Neural cell (in vitro differentiated cells): ENCODE data around the gene PRR4. TPM values are rescaled to one million over a fixed set of nuclear protein-coding genes. Genes with fewer than 3 reads are reported as not detected.

Experiments used
- H2AFZ ChIP-seq: fragments of 200-600, 300-800 bp; sonication (generic), shearing (Covaris generic); 2 replicates; pipeline ENCODE4 v1.6.0; 2014; ENCODE audit warnings: low read depth, mild to moderate bottlenecking, antibody characterized with exemption, low read length, moderate library complexity
- H3F3A ChIP-seq: fragments of 200-600 bp; shearing (Covaris generic); 2 replicates; pipeline ENCODE4 v1.6.1; 2016; ENCODE audit warnings: mild to moderate bottlenecking, moderate library complexity, mixed read lengths, antibody characterized with exemption, low read length; ENCODE audit not compliant: insufficient read depth, poor library complexity, severe bottlenecking
- H3K27ac ChIP-seq: fragments of 200-600, 300-800 bp; sonication (generic), shearing (Covaris generic); 2 replicates; pipeline ENCODE4 v1.5.1; 2014; ENCODE audit warnings: mild to moderate bottlenecking, low read length, moderate library complexity
- H3K27me3 ChIP-seq: fragments of 300-800, 200-600 bp; sonication (generic), shearing (Covaris generic); 2 replicates; pipeline ENCODE4 v1.6.0; 2014; ENCODE audit warnings: mild to moderate bottlenecking, low read depth, low read length, moderate library complexity; ENCODE audit not compliant: insufficient read depth
- H3K36me3 ChIP-seq: fragments of 300-800, 200-600 bp; sonication (generic), shearing (Covaris generic); 2 replicates; pipeline ENCODE4 v1.5.1; 2014; ENCODE audit warnings: mild to moderate bottlenecking, antibody characterized with exemption, low read length, moderate library complexity; ENCODE audit not compliant: insufficient read depth
- H3K4me2 ChIP-seq: fragments of 300-800, 200-600 bp; sonication (generic), shearing (Covaris generic); 2 replicates; pipeline ENCODE4 v1.6.0; 2014; ENCODE audit warnings: mild to moderate bottlenecking, low read length
- H3K4me3 ChIP-seq: fragments of 300-800, 200-600 bp; sonication (generic), shearing (Covaris generic); 2 replicates; pipeline ENCODE4 v1.5.1; 2014; ENCODE audit warnings: mild to moderate bottlenecking, low read length, moderate library complexity
- H3K79me2 ChIP-seq: fragments of 200-600 bp; shearing (Covaris generic); replicated peaks from 2 replicates; pipeline ENCODE4 v1.6.0; 2014; ENCODE audit warnings: mild to moderate bottlenecking, low read length, moderate library complexity; ENCODE audit not compliant: insufficient read depth
- H3K9ac ChIP-seq: fragments of 300-800, 200-600 bp; sonication (generic), shearing (Covaris generic); 2 replicates; pipeline ENCODE4 v1.6.1; 2016; ENCODE audit warnings: mild to moderate bottlenecking, low read length, mixed read lengths
- H3K9me2 ChIP-seq: fragments of 200-600 bp; shearing (Covaris generic); 2 replicates; pipeline ENCODE4 v1.6.1; 2016; ENCODE audit warnings: mild to moderate bottlenecking, low read length, mixed read lengths; ENCODE audit not compliant: insufficient read depth
- H3K9me3 ChIP-seq: fragments of 200-600, 300-800 bp; sonication (generic), shearing (Covaris generic); 2 replicates; pipeline ENCODE4 v1.6.1; 2016; ENCODE audit warnings: mild to moderate bottlenecking, mixed run types, low read length, moderate library complexity, mixed read lengths
- H4K20me1 ChIP-seq: fragments of 200-600 bp; shearing (Covaris generic); 2 replicates; pipeline ENCODE4 v1.6.1; 2016; ENCODE audit warnings: mild to moderate bottlenecking, mixed run types; ENCODE audit not compliant: insufficient read depth
- CTCF ChIP-seq: fragments of 450-650 bp; IDR thresholded peaks from 2 replicates; pipeline ENCODE4 v1.5.1; 2014; ENCODE audit warnings: antibody characterized with exemption, mild to moderate bottlenecking, moderate library complexity; ENCODE audit not compliant: poor library complexity, severe bottlenecking
- EP300 ChIP-seq: fragments of 450-650 bp; conservative IDR thresholded peaks from 2 replicates; pipeline ENCODE4 v1.6.1; 2014; ENCODE audit warnings: antibody characterized with exemption, mild to moderate bottlenecking, moderate library complexity; ENCODE audit not compliant: poor library complexity, severe bottlenecking
- EZH2 ChIP-seq: fragments of 200-600, 300-800 bp; shearing (Covaris generic), sonication (generic); IDR thresholded peaks from 2 replicates; pipeline ENCODE4 v1.6.1; 2014; ENCODE audit warnings: antibody characterized with exemption, low read length, borderline replicate concordance, mild to moderate bottlenecking; ENCODE audit not compliant: insufficient read depth, poor library complexity, severe bottlenecking
- MXI1 ChIP-seq: fragments of 450-650 bp; conservative IDR thresholded peaks from 2 replicates; pipeline ENCODE4 v1.6.1; 2014; ENCODE audit warnings: antibody characterized with exemption, mild to moderate bottlenecking; ENCODE audit not compliant: poor library complexity, severe bottlenecking
- POLR2AphosphoS5 ChIP-seq: IDR thresholded peaks from 2 replicates; pipeline ENCODE4 v1.6.1; 2012
- RAD21 ChIP-seq: fragments of 450-650 bp; conservative IDR thresholded peaks from 2 replicates; pipeline ENCODE4 v1.6.1; 2014; ENCODE audit warnings: antibody characterized with exemption, mild to moderate bottlenecking, moderate library complexity
- REST ChIP-seq: IDR thresholded peaks from 2 replicates; pipeline ENCODE4 v1.6.1; 2012; ENCODE audit warnings: borderline replicate concordance
- SMC3 ChIP-seq: fragments of 450-650 bp; conservative IDR thresholded peaks from 2 replicates; pipeline ENCODE4 v1.6.1; 2014; ENCODE audit warnings: antibody characterized with exemption, mild to moderate bottlenecking, moderate library complexity; ENCODE audit not compliant: poor library complexity
- TAF1 ChIP-seq: IDR thresholded peaks from 2 replicates; pipeline ENCODE4 v1.6.1; 2012; ENCODE audit warnings: low read depth
- polyA plus RNA-seq: library from polyadenylated mRNA; depleted of rRNA; stranded (reverse); fragments of >200 nt; gene quantifications from 2 replicates; pipeline ENCODE4 v1.2.3, GENCODE V29; 2014

Gene PRR4
- polyA plus RNA-seq, 1 donor from 2014 or later = 5.0 TPM

GRCh38 chr12:10861366-10861765, 12.1 kb upstream of the PRR4 start (continued):
- TF ChIP-seq EP300 (no peak), EZH2 (no peak)

GRCh38 chr12:10855807-10856206, 6.5 kb upstream of the PRR4 start:
- peaks cover 10% of the 10 kb centered on the region for H3K9me3 ChIP-seq
- no peaks in the 10 kb centered on the region for H3K27me3 ChIP-seq
- TF ChIP-seq SMC3 (no peak), EP300 (no peak)
- no peak overlapping the region for H2AFZ ChIP-seq
- H3K4me2 ChIP-seq = no peak overlapping the region
- H3K9ac ChIP-seq = no peak overlapping the region
- no peaks in the 10 kb centered on the region for H3K79me2 ChIP-seq
- H3K9me2 ChIP-seq = no peaks in the 10 kb centered on the region
- H3F3A ChIP-seq = no peaks in the 10 kb centered on the region
- no peak overlapping the region for H3K27ac ChIP-seq
- no peak overlapping the region for H3K4me3 ChIP-seq
- no peaks in the 10 kb centered on the region for H3K36me3 ChIP-seq
- H4K20me1 ChIP-seq = no peaks in the 10 kb centered on the region

GRCh38 chr12:10853776-10854175, 4.5 kb upstream of the PRR4 start:
- no peak overlapping the region for H3K4me2 ChIP-seq
- no peak overlapping the region for H3K4me3 ChIP-seq
- H3K9me2 ChIP-seq = no peaks in the 10 kb centered on the region
- H3K27ac ChIP-seq = no peak overlapping the region
- no peaks in the 10 kb centered on the region for H3F3A ChIP-seq
- no peaks in the 10 kb centered on the region for H4K20me1 ChIP-seq
- no peaks in the 10 kb centered on the region for H3K79me2 ChIP-seq
- H2AFZ ChIP-seq = no peak overlapping the region
- no peak overlapping the region for H3K9ac ChIP-seq
- TF ChIP-seq TAF1 = no peak
- TF ChIP-seq EP300 = no peak
- TF ChIP-seq EZH2 = no peak
- TF ChIP-seq CTCF = no peak
- TF ChIP-seq RAD21 = no peak
- TF ChIP-seq SMC3 = no peak
- TF ChIP-seq MXI1 = no peak
- no peak for TF ChIP-seq POLR2AphosphoS5
- H3K9me3 ChIP-seq = peaks cover 10% of the 10 kb centered on the region
- no peaks in the 10 kb centered on the region for H3K36me3 ChIP-seq
- no peaks in the 10 kb centered on the region for H3K27me3 ChIP-seq

GRCh38 chr12:10851243-10851858, 2.1 kb upstream of the PRR4 start:
- Histone ChIP-seq H4K20me1 (no peaks in the 10 kb centered on the region), H3K9me2 (no peaks in the 10 kb centered on the region), H3F3A (no peaks in the 10 kb centered on the region), H3K9me3 (peaks cover 8% of the 10 kb centered on the region), H3K36me3 (no peaks in the 10 kb centered on the region), H3K27ac (no peak overlapping the region), H3K4me3 (no peak overlapping the region), H3K4me2 (no peak overlapping the region), H2AFZ (no peak overlapping the region), H3K27me3 (no peaks in the 10 kb centered on the region), H3K9ac (no peak overlapping the region), H3K79me2 (no peaks in the 10 kb centered on the region)
- TF ChIP-seq SMC3 = no peak
- no peak for TF ChIP-seq EP300
- no peak for TF ChIP-seq CTCF
- no peak for TF ChIP-seq REST
- TF ChIP-seq TAF1 = no peak
- TF ChIP-seq MXI1 = no peak
- TF ChIP-seq POLR2AphosphoS5 = no peak
- no peak for TF ChIP-seq RAD21
- TF ChIP-seq EZH2 = no peak
